HepG2 (cell line): Measurements from ENCODE around the gene HDAC3.

Experiments used
- CTCF ChIP-seq: sonication (generic); formaldehyde crosslinking; IDR thresholded peaks from 2 replicates; pipeline ENCODE4 v1.5.0; 2020; ENCODE audit warnings: mild to moderate bottlenecking, missing genetic modification reagents, moderate library complexity
- ELK4 ChIP-seq: sonication (generic); formaldehyde crosslinking; IDR thresholded peaks from 2 replicates; pipeline ENCODE4 v1.9.0; 2021; ENCODE audit warnings: missing genetic modification reagents, borderline replicate concordance
- HNRNPLL ChIP-seq: fragments of 200-400 bp; formaldehyde crosslinking; IDR thresholded peaks from 2 replicates; pipeline ENCODE4 v1.6.1; 2017; ENCODE audit warnings: mild to moderate bottlenecking, low read depth, low read length; ENCODE audit not compliant: poor library complexity, severe bottlenecking
- MEF2D ChIP-seq: sonication (generic); formaldehyde crosslinking; IDR thresholded peaks from 2 replicates; pipeline ENCODE4 v1.5.1; 2020; ENCODE audit warnings: mild to moderate bottlenecking, missing genetic modification reagents
- ZNF253 ChIP-seq: sonication (generic); formaldehyde crosslinking; IDR thresholded peaks from 2 replicates; pipeline ENCODE4 v1.8.0; 2022; ENCODE audit warnings: mild to moderate bottlenecking, missing genetic modification reagents, borderline replicate concordance
- ZNF792 ChIP-seq: IDR thresholded peaks from 2 replicates; pipeline ENCODE4 v1.6.1; 2016
- ZSCAN20 ChIP-seq: sonication (generic); formaldehyde crosslinking; IDR thresholded peaks from 2 replicates; pipeline ENCODE4 v1.4.0; 2020; ENCODE audit warnings: missing genetic modification reagents, mild to moderate bottlenecking, borderline replicate concordance

GRCh38 chr5:141647242-141647641 lies 10.6 kb upstream of the HDAC3 start:
- no peak for TF ChIP-seq ZNF253 (CRISPR knock-in tag)
- no peak for TF ChIP-seq CTCF
- no peak for TF ChIP-seq HNRNPLL
- TF ChIP-seq MEF2D (CRISPR knock-in tag) = no peak
- TF ChIP-seq ZNF792 (CRISPR knock-in tag) = no peak
- no peak for TF ChIP-seq ZSCAN20 (CRISPR knock-in tag)
- no peak for TF ChIP-seq ELK4
